Bone marrow (tissue), 2 donors: ENCODE data around the gene MZT2B.
"Not testable (repeated sequence)": the region's sequence is repeated elsewhere in the genome, so short reads cannot be mapped to it uniquely, and the experiment has no call there.

Source experiments
- DNase-seq, 2 donors: peaks; one replicate each; lab custom pipeline; 2025; lab: John Stamatoyannopoulos, UW

The MZT2B gene

GRCh38 chr2:130219147-130219546 lies 37.1 kb downstream of the MZT2B start:
- DNase-seq: not testable (repeated sequence)

- not testable (repeated sequence) for DNase-seq
These were observed 38.4 kb downstream of the MZT2B start for GRCh38 chr2:130220505-130220904.

- not testable (repeated sequence) for DNase-seq
These were observed 40.5 kb downstream of the MZT2B start for GRCh38 chr2:130222523-130222922.

- DNase-seq: not testable (repeated sequence)
These were observed 45.9 kb downstream of the MZT2B start for GRCh38 chr2:130228005-130228404.

- not testable (repeated sequence) for DNase-seq
These were observed 46.6 kb downstream of the MZT2B start for GRCh38 chr2:130228467-130229160.

GRCh38 chr2:130229161-130229510 lies 47.1 kb downstream of the MZT2B start:
- not testable (repeated sequence) for DNase-seq

DNA sequence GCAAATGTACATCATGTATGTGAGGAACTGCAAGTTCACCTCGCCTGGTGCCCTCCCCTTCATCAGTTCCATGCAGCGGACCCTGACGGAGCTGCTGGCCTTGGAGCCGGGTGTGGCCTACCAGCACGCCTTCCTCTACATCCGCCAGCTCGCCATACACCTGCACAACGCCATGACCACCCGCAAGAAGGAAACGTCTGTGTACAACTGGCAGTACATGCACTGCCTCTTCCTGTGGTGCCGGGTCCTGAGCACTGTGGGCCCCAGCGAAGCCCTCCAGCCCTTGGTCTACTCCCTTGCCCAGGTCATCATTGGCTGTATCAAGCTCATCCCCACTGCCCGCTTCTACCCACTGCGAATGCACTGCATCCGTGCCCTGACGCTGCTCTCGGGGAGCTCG lies 48.3 kb downstream of the MZT2B start:
- DNase-seq: not testable (repeated sequence)

DNA sequence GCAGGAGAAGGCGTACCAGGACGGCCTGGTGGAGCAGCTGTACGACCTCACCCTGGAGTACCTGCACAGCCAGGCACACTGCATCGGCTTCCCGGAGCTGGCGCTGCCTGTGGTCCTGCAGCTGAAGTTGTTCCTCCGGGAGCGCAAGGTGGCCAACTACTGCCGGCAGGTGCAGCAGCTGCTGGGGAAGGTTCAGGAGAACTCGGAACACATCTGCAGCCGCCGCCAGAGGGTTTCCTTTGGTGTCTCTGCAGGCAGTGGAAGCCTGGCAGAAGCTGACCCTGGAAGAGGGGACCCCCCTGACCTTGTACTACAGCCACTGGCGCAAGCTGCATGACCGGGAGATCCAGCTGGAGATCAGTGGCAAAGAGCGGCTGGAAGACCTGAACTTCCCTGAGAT lies 48.8 kb downstream of the MZT2B start:
- not testable (repeated sequence) for DNase-seq

GRCh38 chr2:130231656-130232055 lies 49.6 kb downstream of the MZT2B start:
- no peak for DNase-seq

DNA sequence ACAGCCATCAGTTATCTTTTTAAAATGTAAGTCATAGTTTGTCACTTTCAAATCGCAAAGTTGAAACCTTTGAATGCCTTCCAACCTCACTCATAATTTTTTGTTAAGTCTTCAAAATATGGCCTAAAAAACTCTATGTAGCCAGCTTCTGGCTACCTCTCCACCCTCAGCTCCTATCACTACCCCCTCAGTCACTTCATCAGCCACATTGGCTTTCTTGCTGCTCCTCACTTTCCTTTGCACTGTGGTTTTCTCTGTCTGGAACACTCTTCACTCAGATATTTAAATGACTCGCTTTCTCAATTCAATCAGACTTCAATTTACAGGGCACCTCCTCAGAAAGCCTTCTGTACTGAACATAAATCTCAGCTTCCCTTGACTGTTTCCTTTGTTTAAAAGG lies 51.0 kb downstream of the MZT2B start:
- DNase-seq: not testable (repeated sequence)

- not testable (repeated sequence) for DNase-seq
These were observed 57.5 kb downstream of the MZT2B start for GRCh38 chr2:130239581-130239980.
